Left ventricle myocardium inferior (tissue), 1 donor: Measurements from ENCODE around the gene G6PC1. TPM values are rescaled to one million over a fixed set of nuclear protein-coding genes. Genes with fewer than 3 reads are reported as not detected.
"Not testable (repeated sequence)": the region's sequence is repeated elsewhere in the genome, so short reads cannot be mapped to it uniquely, and the experiment has no call there.

Source experiments
- DNase-seq: peaks from one replicate; pipeline ENCODE4 v3.0.0-alpha.2; 2020
- H3K27ac ChIP-seq: fragments of 200-600 bp; replicated peaks from 2 replicates; pipeline ENCODE4 v1.8.0; 2021
- H3K27me3 ChIP-seq: fragments of 200-600 bp; 2 replicates; pipeline ENCODE4 v1.8.0; 2021; ENCODE audit warnings: low read depth
- H3K36me3 ChIP-seq: fragments of 200-600 bp; 2 replicates; pipeline ENCODE4 v1.8.0; 2021
- H3K4me1 ChIP-seq: fragments of 200-600 bp; 2 replicates; pipeline ENCODE4 v1.8.0; 2021
- H3K4me3 ChIP-seq: fragments of 200-600 bp; 2 replicates; pipeline ENCODE4 v1.8.0; 2021; ENCODE audit warnings: mild to moderate bottlenecking, moderate library complexity
- H3K9me3 ChIP-seq: fragments of 200-600 bp; replicated peaks from 2 replicates; pipeline ENCODE4 v1.8.0; 2021
- intact Hi-C: fragments of 100-400 bp; cut with micrococcal nuclease; formaldehyde crosslinking; loops from one replicate; pipeline ENCODE4 v1.11.0; 2022
- total RNA-seq: library from RNA; stranded (reverse); fragmentation: NEBNext Ultra II Directional; extraction: Animal tissue kit (Norgen Biotek cat#: 25700); gene quantifications from one replicate; pipeline ENCODE4 v1.2.1, GENCODE V29; 2021
- TF ChIP-seq, protein P1 (sequence below): fragments of 200-600 bp; IDR thresholded peaks from 2 replicates; pipeline ENCODE4 v1.8.0; 2021; ENCODE audit warnings: antibody characterized with exemption, mild to moderate bottlenecking, borderline replicate concordance
- donor health status: DM: no; HTN: yes; CAD: no; lungs with severe emphysema.

The G6PC1 gene
- total RNA-seq, 1 donor from 2014 or later = not detected

DNA sequence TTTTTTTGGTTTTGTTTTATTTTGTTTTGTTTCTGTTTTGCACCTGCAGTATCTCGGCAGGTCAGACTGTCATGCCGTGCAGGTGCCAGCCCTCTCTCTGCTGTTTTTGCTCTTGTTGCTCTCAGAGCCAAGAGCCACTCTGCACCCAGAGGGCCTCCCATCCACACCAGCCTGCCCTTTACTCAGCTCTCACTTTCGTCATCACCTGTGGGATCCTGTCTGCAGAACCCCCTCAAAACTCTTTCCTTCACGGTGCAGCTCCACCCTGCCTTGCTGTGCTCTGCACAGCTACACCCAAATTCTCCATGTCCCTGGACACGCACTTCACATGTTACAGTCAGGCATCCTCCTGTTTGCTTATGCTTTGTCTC lies 47.0 kb upstream of the G6PC1 start:
- no peaks in the 10 kb centered on the region for H3K9me3 ChIP-seq
- H3K4me3 ChIP-seq = peak overlapping the region; percentile 56
- peak overlapping the region; percentile 52 for H3K27ac ChIP-seq
- no peak for DNase-seq
- no peaks in the 10 kb centered on the region for H3K36me3 ChIP-seq
- TF ChIP-seq, protein P1, sequence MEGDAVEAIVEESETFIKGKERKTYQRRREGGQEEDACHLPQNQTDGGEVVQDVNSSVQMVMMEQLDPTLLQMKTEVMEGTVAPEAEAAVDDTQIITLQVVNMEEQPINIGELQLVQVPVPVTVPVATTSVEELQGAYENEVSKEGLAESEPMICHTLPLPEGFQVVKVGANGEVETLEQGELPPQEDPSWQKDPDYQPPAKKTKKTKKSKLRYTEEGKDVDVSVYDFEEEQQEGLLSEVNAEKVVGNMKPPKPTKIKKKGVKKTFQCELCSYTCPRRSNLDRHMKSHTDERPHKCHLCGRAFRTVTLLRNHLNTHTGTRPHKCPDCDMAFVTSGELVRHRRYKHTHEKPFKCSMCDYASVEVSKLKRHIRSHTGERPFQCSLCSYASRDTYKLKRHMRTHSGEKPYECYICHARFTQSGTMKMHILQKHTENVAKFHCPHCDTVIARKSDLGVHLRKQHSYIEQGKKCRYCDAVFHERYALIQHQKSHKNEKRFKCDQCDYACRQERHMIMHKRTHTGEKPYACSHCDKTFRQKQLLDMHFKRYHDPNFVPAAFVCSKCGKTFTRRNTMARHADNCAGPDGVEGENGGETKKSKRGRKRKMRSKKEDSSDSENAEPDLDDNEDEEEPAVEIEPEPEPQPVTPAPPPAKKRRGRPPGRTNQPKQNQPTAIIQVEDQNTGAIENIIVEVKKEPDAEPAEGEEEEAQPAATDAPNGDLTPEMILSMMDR = no peak
- H3K4me1 ChIP-seq = peaks cover 14% of the 10 kb centered on the region
- H3K27me3 ChIP-seq = peaks cover 13% of the 10 kb centered on the region
- intact Hi-C loops = no loop called here

DNA sequence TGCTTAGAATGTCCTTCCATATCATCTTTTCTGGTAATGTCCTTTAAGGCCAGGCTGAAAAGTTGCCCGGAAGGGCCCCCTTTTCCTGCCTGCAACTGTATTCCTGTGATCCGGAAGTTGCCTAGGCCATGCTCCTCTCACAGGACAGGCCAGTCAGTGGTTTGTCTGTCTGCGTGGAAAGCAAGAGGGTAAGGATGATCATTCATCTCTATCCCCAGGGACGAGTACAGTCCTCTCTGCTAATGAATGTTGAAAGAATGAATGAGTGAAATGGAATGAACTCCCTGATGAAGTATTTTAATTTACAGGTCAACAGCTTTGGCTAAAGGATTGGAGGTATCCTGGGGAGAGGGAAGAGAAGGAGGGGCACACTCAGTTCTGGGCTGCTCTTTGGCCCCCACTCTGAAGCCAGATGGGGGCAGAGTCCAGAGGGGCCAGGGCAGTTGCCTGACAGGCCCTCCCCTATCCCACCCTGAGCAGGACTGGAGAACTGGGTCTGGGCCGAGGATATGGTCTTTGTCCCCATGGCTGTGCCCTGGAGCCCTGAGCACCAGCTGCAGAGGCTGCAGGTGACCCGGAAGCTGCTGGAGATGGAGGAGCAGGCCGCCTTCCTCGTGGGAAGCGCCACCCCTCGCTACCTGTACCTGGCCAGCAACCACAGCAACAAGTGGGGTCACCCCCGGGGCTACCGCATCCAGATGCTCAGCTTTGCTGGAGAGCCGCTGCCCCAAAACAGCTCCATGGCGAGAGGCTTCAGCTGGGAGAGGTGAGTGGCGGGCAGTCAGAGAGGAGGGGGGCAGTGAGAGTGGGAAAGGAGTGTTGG lies 46.4 kb upstream of the G6PC1 start:
- TF ChIP-seq, protein P1 = no peak
- Histone ChIP-seq H3K4me3 (peak overlapping the region; percentile 56), H3K27me3 (peaks cover 13% of the 10 kb centered on the region), H3K4me1 (peaks cover 14% of the 10 kb centered on the region), H3K27ac (peak overlapping the region; percentile 52), H3K9me3 (no peaks in the 10 kb centered on the region), H3K36me3 (no peaks in the 10 kb centered on the region)
- intact Hi-C loops = no loop called here
- DNase-seq = no peak

DNA sequence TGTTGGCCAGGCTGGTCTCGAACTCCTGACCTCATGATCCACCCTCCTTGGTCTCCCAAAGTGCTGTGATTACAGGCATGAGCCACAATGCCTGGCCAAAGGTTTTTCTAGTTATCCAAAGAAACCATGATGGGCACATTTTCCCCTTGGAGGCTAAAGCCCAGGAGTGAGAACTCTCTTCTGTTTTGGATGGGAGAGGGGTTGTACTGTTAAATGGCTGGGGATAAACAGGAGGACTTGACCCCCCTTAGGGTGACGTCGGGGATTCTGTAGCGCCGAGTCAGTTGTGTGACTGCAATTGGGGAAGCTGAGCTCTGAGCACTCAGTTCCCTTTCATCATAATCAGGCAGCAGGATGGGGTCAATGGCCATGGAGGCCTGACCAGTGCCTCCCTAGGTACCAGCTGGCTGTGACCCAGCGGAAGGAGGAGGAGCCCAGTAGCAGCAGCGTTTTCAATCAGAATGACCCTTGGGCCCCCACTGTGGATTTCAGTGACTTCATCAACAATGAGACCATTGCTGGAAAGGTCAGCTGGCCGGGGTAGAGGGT lies 45.5 kb upstream of the G6PC1 start:
- H3K9me3 ChIP-seq = no peaks in the 10 kb centered on the region
- TF ChIP-seq, protein P1 = no peak
- no peak overlapping the region for H3K4me3 ChIP-seq
- no peaks in the 10 kb centered on the region for H3K36me3 ChIP-seq
- H3K27ac ChIP-seq = no peak overlapping the region
- DNase-seq = no peak
- intact Hi-C loops = no loop called here
- peaks cover 13% of the 10 kb centered on the region for H3K27me3 ChIP-seq
- H3K4me1 ChIP-seq = peaks cover 8% of the 10 kb centered on the region

DNA sequence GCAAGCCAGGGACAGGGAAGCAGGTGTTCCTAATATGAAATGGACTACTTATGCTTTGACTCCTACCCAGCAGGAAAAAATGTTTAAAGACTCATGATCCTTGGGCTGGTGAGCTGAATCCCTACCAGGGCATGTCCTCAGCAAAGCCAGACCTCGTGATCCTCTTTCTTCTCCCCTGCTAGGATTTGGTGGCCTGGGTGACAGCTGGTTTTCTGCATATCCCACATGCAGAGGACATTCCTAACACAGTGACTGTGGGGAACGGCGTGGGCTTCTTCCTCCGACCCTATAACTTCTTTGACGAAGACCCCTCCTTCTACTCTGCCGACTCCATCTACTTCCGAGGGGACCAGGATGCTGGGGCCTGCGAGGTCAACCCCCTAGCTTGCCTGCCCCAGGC lies 44.5 kb upstream of the G6PC1 start:
- H3K27ac ChIP-seq, intact Hi-C loops, H3K9me3 ChIP-seq, H3K36me3 ChIP-seq, H3K4me3 ChIP-seq, H3K4me1 ChIP-seq, DNase-seq: not testable (repeated sequence)
- peaks cover 13% of the 10 kb centered on the region for H3K27me3 ChIP-seq

DNA sequence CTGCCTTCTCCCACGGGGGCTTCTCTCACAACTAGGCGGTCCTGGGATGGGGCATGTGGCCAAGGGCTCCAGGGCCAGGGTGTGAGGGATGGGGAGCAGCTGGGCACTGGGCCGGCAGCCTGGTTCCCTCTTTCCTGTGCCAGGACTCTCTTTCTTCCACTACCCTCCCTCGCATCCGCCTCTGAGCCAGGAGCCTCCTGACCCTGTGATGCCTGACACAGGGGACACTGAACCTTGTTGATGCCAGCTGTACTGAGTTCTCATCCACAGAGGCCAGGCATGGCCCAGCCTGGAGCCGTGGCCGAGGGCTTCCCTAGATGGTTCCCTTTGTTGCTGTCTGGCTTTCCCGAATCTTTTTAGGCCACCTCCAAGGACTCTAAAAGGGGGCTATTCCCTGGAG lies 44.1 kb upstream of the G6PC1 start:
- H3K36me3 ChIP-seq, DNase-seq, H3K4me3 ChIP-seq, intact Hi-C loops, H3K4me1 ChIP-seq, H3K9me3 ChIP-seq, H3K27ac ChIP-seq: not testable (repeated sequence)
- peaks cover 13% of the 10 kb centered on the region for H3K27me3 ChIP-seq

DNA sequence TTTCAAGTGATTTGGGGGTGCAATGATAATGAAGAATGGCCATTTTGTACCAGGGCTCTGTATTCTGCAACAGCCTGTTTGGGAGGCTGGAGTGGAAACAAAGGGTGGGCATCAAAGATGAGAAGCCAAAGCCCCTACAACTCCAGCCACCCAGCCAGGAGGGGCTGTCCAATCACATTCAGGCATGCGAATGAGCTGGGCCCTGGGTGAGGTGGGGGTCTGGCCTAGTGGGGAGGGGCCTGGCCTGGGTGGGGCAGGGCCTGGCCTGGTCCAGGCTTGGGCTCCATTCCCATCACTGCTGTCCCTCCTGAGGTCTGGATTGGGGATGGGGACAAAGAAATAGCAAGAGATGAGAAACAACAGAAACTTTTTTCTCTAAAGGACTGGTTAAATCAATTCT lies 43.2 kb upstream of the G6PC1 start:
- no peak for DNase-seq
- Histone ChIP-seq H3K27me3 (peaks cover 10% of the 10 kb centered on the region), H3K36me3 (no peaks in the 10 kb centered on the region), H3K9me3 (no peaks in the 10 kb centered on the region), H3K4me1 (no peaks in the 10 kb centered on the region), H3K4me3 (no peak overlapping the region), H3K27ac (no peak overlapping the region)
- intact Hi-C loops = no loop called here
- TF ChIP-seq, protein P1 = no peak
